ENCODE data around the gene NASP.

NASP gene

DNA sequence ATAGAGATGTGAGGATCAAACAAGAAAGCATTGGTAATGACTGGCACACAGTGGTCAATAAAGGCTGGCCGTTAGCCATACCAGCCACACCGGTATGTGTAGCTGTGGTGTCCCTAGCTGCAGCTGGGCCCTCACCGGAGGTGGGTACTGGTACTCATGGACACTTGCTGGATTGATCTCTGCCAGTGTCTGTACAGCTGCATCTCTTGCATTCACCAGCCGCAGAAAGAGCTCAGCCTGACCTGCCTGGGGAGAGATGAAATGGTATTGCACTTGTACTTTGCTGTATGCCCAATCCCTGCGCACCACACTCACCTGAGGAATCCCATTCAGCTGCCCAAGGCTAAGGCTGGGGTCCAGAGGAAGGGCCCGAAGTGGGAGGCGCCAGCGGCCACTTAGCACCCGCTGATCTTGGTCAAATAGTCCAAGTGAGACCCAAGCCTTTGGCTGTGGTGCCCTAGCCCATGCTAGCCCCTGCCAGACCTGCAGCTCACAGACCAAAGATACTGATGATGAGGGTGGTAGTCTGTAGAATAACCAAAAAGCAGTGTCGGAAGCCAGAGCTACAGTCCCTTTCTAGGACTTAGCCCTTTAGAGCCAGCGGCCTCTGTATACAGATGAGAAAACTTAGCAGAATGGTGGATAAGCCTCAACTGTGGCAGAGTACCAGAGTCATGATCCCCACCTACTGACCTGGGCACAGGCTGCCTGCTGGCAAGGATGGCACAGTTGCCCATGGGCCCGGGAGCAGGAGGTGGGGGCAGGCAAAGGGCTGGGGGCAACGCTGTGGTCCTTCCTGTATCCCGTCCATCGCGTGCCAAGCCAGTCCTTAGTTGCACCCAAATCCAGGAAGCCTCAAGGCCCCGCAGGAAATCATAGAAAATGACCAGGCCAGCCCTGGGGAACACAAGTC lies 37.0 kb downstream of the NASP start:
- no peak for DNase-seq (ENCODE audit: low read depth)

DNA sequence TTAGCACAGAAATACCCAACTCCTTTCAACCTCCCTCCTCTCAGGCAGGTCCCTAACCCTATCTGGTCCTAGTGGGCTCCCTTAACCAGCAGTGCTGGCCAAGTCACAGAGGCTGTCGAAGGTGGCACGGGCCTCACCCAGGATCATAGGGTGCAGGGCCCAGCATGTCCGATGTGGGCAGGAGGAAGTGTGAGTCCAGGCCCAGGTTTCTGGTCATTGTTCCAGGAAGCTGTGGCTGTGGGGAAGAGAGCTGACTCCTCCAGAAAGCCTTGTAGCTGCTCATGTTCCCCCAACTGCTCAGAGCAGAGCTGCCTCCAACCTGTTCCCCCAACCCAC lies 37.6 kb downstream of the NASP start:
- DNase-seq (ENCODE audit: low read depth): no peak

DNA sequence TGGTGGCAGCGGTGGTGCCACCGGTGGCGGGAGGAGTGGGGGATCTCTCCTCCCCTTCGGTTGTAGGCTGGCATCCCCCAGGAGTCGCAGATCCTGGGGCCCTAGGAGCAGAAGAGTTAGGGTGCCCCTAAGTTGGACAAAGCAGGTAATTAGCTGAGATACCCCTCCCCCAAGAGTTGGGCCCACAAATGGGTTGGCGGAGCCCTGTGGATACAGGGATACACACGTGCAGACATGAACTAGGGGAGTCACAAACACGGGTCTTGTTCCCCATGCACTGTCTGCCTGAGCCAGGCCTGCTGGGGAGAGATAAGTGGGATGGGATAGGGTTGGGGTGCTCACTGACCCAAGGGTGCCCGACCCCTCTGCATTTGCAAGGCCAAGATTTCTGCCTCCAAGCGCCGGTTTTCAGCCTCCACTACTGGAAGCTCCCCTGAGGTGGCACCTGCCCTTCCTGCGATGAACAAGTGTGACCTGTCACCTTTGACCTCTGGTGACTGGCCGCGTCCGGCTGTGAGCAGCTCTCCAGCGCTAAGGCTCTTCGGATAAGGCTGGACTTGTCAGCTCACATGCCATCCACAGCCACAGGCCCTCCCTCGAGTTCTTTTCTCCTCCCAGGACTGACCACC lies 38.2 kb downstream of the NASP start:
- DNase-seq (ENCODE audit: low read depth): no peak

DNA sequence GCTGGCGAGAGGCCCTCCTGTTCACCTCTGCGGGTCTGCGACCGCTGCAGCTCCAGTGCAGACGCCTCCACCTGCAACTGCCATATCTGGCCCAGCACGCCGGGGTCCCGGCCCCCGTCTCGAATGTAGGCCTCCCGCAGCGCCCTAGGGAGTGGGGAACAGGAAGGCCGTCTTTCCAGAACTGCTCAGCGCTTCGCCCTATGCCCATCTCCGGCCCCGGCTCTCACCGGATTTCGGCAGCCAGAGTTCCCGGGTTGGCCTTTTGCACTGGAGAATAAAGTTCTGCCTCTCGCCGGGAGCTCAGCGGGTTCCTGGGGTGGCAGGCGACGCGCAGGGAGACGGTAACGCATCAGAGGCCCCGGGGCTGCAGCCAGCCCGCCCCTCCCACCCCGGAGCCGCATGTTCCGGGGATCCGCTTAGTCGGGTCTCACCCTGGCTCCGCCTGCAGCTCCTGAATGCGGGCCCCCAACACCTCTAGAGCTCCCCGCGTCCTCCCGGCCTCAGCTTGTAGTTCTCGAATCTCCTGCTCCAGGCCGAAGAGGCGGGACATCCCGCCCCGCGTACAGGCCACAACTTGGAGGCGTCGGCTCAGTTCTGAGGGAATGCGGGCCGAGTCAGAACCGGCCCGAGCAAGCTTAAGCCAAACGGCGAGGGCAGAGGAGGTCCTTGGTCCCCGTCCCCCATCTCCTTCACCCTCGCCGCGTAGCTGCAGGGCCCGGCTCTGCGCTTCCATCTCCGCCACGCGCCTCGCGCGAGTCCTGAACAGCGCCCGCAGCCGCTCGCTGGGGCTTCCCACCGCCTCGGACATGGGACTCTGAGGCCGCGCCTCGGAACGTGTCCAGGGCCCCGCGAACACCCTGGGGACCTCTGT lies 38.9 kb downstream of the NASP start:
- DNase-seq (ENCODE audit: low read depth): no peak

DNA sequence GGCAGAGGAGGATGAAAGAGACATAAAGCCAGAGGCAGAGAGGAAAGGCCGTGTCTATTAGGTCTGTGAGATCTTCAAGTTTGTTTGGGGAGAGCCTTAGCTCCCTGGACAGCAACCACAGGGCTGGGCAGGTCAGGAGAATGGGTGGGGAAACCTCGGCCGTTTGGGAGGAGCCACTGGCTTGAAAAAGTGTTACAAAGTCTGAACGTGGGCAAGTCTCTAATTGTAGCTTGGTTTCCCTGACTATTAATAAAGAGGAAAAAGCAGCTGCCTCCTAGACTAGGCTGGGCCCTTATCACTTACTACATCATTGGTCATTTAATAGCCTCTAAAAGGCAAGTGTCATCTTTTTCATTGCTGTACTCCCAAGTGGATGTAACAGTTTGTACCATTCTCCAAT lies 40.1 kb downstream of the NASP start, which contains the start of gene CCDC17:
CCDC17 (minus strand) TSS at position 83 of the 400 bp plus-strand sequence. CDS start 145 bp downstream, outside the sequence.
- no peak for DNase-seq (ENCODE audit: low read depth)

DNA sequence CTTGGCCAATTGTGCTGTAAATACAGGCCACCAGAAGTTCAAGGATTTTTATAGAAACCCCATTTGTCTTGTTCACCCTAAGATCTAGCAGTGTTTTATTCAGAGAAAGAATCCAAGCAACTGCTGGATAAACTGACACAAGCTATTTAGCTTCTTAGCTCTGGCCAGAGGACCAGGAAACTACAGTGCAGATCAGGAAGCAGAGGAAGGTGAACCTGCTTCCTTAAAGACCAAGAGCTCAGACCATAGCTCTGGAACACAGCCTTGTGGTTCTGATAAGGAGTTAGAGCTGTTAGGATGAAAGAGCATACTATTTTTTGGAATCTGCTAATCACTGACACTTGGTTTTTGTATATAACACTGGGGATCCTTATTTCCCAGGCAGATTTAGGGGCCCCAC lies 45.2 kb downstream of the NASP start:
- DNase-seq (ENCODE audit: low read depth): no peak

DNA sequence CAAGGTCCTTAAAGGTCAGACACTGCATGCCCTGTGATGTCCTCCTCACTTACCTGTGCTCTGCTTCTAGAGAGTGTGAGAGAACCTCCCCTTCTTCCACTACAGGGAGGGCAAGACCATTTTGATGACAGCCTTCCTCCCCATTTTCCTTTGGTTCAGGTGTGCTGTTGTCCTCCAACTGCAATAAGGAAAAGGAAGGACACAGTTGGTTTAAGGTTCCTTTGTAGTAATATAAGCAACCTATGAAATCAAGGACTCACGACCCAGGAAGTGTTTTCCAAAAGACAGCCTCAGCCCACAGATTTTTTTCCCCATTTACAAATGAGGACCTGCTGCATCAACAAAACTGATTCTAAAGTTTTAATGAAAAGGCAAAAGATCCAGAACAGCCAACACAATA lies 46.6 kb downstream of the NASP start:
- no peak for DNase-seq (ENCODE audit: low read depth)

DNA sequence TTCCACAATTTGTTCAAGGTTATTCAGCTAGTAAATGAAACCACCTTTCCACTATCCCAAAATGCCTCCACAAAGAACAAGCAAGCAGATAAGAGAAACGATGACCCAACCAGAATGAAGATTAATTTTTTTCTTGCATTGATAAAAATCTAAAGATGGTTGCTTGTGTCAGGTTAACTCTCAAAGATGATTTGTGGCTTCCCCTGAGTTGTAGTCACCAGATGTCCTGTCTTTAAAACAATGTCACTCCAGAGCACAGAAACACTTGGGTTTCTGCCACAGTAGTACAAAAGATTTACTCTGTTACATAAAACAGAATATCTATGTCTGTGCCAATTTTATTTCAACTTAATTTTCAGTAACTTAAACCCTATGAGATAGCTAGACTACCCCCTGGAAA lies 51.4 kb downstream of the NASP start:
- DNase-seq (ENCODE audit: low read depth): no peak

DNA sequence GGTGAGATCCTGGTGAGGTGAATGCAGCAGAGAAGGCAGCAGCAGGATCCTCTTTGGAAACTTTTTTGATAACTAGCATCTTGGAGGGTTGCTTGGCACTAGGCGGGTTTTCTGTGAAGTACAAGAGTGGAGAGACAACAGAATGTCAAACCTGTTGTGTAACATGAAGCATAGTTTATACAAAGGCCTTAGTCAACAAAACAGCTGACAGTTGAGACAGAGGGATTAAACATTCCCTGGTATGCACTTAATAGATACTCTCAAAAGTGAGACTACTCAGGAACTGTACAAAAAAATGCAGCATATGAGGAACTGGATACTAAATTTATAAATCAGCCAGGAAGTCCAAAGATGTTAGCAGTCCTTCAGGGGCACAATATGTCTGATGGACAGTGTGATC lies 56.5 kb downstream of the NASP start:
- no peak for DNase-seq (ENCODE audit: low read depth)

DNA sequence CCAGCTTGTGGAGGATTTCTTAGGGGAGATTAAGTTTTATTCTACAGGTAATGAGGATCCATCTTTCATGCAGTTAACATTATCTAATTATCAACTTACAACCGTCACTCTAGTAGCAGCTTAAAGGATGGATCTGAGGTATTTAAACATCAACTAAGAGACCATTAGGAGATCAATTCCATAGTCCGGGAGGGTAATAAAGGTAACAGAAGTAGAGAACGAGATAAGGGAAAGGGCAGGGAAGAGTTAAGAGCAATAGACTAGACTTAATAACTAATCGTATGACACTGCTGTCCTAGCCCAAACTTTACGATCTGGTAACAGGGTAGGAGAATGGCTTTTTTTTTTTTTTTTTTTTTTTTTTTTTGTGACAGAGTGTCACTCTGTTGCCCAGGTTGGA lies 59.5 kb downstream of the NASP start:
- no peak for DNase-seq (ENCODE audit: low read depth)

DNA sequence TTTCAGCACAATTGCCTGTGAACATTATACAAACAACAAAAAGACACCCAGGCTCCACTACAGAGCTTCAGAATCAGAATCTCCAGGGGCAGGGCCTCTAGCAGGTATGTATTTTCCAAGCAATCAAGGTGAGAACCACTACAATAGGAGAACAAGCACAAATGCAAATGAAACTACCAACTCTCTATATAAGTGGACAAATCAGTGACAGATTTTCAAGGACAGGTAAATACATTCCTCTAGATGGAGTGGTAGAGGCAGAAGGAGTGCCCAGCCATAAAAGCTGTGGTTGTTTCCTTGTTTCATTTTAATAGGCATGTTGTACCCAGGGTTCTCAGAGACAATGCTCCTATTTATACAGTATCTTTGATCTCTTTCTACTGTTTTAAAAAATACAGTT lies 60.1 kb downstream of the NASP start:
- DNase-seq (ENCODE audit: low read depth): no peak

DNA sequence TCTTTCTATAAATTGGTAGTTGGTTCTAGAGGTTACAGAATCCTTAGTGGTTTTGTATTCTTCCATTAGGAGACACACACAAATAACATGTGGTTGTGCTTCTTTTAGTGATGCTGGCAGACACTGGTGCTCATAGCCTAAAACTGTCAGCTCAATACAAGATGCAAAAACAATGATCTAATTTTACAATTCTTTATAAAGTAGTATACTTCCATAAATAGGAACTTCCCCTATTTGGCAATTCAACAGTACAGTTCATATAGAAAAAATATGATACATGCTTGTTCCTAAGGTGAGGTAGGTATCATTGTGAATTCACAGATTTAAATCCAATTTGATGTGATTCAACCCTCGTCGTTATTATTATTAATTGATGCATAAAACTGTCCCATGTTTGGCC lies 60.8 kb downstream of the NASP start:
- DNase-seq (ENCODE audit: low read depth): no peak

DNA sequence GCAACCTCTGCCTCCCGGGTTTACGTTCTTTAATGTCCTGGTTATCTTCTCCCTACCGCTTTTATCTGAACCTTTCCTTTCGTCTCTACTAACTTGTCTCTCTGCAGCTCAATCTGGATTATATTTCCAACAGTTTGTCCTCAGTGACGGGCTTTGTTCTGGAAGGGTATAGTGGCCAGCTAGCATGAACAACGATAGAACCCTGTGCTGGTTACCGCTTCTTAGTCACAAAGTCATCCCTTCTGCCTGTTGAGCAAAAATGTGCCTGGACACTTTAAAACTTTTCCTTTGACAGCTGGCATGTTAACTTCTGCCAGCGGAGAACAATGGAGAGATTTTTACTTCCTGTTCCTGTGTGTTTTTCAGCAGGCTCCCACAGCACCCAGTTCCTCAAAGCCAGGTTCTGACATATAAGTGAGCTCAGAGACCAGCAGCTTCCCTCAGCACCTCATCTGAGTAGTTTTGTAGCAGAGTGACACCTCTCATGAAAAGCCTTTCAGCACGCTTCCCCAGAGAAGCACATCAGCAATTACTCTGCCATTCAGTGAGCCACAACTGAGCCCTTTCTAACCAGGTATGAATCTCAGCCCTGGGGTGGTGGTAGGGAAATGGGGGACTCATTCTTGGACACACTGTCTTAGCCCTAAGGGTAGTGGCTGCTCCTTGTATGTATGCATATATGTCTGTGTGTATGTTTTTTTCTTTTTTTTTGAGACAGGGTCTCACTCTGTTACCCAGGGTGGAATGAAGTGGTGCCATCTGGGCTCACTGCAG lies 63.6 kb downstream of the NASP start:
- DNase-seq (ENCODE audit: low read depth): no peak

DNA sequence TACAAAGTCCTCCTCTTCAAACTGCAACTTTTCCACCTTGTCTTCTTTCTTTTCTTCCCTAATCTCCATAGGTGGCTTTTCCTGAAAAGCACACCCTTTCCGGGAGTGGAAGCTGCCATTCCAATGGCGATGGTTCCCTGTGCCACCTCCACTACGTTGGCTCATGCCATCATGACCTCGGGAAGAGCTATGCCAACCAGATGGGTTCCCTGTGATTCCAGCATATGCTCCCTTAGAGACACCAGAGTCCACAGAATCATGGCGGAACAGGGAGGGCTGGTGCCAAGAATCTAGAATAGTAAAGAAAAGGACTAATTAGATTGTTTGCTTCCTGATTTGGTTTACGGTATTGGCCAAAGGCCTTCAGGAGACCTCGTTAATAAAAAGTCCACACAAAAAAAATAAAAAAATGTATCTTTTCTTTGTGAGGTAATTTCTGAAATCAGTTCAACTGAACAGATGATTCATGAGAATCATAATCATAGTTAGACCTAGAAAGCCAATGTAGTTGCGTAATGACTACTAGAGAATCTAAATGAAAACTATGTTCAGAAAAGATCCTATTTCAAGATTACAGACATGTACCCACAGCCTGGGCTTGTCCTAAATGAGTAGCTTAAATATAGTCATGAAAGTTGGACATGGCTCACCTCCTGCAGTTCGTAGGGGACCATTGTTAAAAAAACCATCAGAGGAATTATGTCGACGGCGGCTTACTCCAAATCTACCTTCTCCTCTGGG lies 70.9 kb downstream of the NASP start:
- DNase-seq (ENCODE audit: low read depth): no peak

DNA sequence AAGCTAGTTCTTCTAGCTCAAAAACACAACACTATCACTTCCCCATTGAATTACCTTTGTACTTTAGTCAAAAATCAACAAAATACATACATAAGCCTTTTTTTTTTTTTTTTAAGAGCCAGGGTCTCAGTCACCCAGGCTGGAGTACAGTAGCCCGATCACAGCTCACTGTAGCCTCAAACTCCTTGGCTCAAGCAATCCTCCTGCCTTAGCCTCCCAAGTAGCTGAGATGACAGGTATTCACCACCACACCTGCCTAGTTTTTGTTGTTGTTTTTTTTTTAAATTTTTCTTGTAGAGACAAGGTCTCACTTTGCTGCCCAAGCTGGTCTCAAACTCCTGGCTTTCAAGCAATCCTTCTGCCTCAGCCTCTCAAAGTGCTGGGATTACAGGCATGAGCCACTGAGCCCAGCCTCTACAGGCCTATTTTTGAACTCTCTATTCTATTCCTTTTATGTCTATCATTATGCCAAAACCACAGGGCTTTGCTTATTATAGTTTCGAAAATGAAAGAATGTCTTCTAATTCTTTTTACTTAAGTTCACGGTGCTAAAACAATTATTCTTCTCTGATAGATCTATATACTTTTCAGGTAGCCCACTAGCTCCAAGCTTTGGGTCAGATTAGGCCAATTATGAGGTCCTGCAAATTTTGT lies 72.9 kb downstream of the NASP start:
- DNase-seq (ENCODE audit: low read depth): no peak

DNA sequence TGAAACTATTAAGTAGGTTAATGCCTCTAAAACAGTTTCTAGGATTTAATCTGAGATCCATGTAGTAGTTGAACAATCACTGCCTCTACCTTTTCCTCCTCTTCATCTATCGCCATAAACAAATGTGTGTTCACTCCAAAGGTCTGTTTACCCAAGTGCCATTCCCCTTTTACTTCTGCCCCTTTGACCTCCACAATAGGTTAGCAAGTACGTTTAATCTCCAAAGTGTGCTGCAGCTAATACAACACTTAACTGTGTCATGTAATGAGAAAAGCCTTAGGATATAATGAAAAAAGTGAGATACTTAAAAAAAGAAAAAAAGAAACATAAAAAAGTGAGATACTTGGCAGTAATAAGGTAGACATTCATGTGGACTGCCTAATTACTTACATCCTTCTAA lies 74.3 kb downstream of the NASP start:
- no peak for DNase-seq (ENCODE audit: low read depth)

DNA sequence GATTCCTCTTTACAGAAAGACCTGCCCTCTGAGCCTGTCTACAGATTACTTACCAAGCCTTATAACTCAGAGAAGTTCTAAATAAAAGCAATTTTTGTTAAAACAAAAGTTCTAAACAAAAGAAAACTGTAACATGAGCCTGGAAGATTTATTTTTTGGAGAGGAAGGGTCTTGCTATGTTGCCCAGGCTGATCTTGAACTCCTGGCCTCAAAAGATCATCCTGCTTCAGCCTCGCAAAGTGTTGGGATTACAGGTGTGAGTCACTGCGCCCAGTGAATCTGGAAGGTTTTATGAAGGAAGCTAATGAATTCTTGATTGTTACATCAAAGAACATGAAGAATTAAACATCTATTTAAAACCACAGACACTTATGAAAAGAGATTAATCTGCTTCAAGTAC lies 75.4 kb downstream of the NASP start:
- no peak for DNase-seq (ENCODE audit: low read depth)

DNA sequence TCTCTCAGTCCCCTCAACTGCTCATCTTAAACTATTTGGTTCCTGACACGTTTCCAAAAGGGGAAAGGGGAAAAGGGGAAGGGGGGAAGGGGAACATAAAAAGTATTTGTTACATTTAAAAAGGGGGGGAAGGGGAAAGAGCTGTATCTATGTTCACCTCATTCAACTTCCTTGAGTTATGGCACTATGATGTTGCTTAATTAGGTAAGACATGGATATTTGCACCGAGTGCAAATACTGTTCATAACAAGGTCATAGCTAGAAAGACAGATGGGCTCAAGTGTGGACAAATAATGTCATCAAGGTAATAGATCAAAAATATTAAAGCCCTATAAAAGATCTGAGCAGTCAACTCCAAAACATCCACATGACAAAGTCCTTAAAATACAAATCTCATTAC lies 76.5 kb downstream of the NASP start:
- DNase-seq (ENCODE audit: low read depth): no peak

DNA sequence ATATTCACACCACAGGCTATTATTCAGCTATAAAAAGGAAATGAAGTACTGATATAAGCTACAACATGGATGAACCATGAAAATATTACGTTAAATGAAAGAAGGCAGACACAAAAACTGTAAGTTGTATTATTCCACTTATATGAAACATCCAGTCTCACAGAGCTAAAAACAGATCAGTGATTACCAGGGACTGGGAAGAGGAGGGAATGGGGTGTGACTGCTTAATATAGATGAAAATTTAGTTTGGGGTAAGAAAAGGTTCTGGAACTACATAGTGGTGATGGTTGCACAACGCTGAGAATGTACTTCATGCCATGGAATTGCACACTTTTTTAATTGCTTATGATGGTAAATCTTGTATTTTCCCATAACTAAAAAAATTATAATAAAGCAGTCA lies 83.0 kb downstream of the NASP start:
- DNase-seq (ENCODE audit: low read depth): no peak

DNA sequence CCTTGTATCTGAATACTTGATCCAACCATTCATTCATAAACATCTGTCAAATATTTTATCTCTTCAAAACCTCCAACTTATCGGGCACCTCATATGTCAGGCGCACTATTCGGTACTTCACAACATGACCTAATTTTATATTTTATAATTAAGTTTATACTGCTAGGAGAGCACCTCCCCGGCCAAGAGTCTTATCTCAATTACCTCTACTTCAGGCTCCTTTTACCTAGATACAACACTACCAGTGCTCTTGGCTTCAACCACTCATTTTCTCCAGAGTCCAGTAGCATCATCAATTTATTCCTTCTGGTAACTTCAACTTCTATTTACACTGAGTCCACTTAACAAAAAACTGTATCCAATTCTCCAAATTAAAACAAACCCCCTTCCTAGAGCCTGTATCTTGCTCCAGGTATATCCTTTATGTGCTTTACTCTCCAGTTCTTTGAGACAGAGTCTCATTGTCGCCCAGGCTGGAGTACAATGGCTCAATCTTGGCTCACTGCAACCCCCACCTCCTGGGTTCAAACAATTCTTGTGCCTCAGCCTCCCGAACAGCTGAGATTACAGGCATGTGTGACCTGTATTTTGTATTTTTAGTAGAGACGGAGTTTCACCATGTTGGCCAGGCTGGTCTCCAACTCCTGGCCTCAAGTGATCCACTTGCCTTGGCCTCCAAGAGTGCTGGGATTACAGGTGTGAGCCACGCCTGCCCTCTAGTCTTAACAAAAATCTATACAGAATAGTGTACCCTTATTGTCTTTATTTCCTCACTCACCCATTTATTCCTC lies 83.7 kb downstream of the NASP start:
- DNase-seq (ENCODE audit: low read depth): no peak
